Left ventricle myocardium inferior (tissue), 1 donor: ENCODE measurements around the gene G6PD. TPM values are rescaled to one million over a fixed set of nuclear protein-coding genes. Genes with fewer than 3 reads are reported as not detected.
A peak's percentile ranks its signal among the peaks of the same experiment; 100 is the strongest.
"Not testable (repeated sequence)": the region's sequence is repeated elsewhere in the genome, so short reads cannot be mapped to it uniquely, and the experiment has no call there.

Experiments used
- DNase-seq: peaks from one replicate; pipeline ENCODE4 v3.0.0-alpha.2; 2020
- H3K27ac ChIP-seq: fragments of 200-600 bp; replicated peaks from 2 replicates; pipeline ENCODE4 v1.8.0; 2021
- H3K27me3 ChIP-seq: fragments of 200-600 bp; 2 replicates; pipeline ENCODE4 v1.8.0; 2021; ENCODE audit warnings: low read depth
- H3K36me3 ChIP-seq: fragments of 200-600 bp; 2 replicates; pipeline ENCODE4 v1.8.0; 2021
- H3K4me1 ChIP-seq: fragments of 200-600 bp; 2 replicates; pipeline ENCODE4 v1.8.0; 2021
- H3K4me3 ChIP-seq: fragments of 200-600 bp; 2 replicates; pipeline ENCODE4 v1.8.0; 2021; ENCODE audit warnings: mild to moderate bottlenecking, moderate library complexity
- H3K9me3 ChIP-seq: fragments of 200-600 bp; replicated peaks from 2 replicates; pipeline ENCODE4 v1.8.0; 2021
- CTCF ChIP-seq: fragments of 200-600 bp; IDR thresholded peaks from 2 replicates; pipeline ENCODE4 v1.8.0; 2021; ENCODE audit warnings: antibody characterized with exemption, mild to moderate bottlenecking, borderline replicate concordance
- intact Hi-C: fragments of 100-400 bp; cut with micrococcal nuclease; formaldehyde crosslinking; loops from one replicate; pipeline ENCODE4 v1.11.0; 2022
- long read RNA-seq: library from polyadenylated mRNA; unstranded; transcript quantifications from one replicate; pipeline ENCODE4 v2.0.0, GENCODE V29; 2021
- total RNA-seq: library from RNA; stranded (reverse); fragmentation: NEBNext Ultra II Directional; extraction: Animal tissue kit (Norgen Biotek cat#: 25700); gene quantifications from one replicate; pipeline ENCODE4 v1.2.1, GENCODE V29; 2021
- donor health status: DM: no; HTN: yes; CAD: no; lungs with severe emphysema.

G6PD gene
- total RNA-seq: 10.9 TPM
- long read RNA-seq, partial matches to known transcripts: 0 of 7 reads
- long read RNA-seq, other reads (novel, unspliced or antisense): 3 of 7 reads

- Histone ChIP-seq H3K4me3 (peak within 1 kb of the TSS; percentile 78), H3K4me1 (peaks cover 38% of the 10 kb centered on the region), H3K36me3 (no peaks in the 10 kb centered on the region), H3K9me3 (no peaks in the 10 kb centered on the region), H3K27ac (peak within 1 kb of the TSS; percentile 95), H3K27me3 (no peaks in the 10 kb centered on the region)
- peak; percentile 74 for DNase-seq
- no peak for TF ChIP-seq CTCF
- intact Hi-C loops: no loop called here
These were observed at the start of gene G6PD for GRCh38 chrX:154546354-154547244. G6PD (minus strand) TSS chrX:154546846; CDS start chrX:154546155, 691 bp downstream.

- Histone ChIP-seq H3K27me3 (no peaks in the 10 kb centered on the region), H3K4me1 (no peaks in the 10 kb centered on the region), H3K9me3 (no peaks in the 10 kb centered on the region), H3K4me3 (no peak overlapping the region), H3K36me3 (no peaks in the 10 kb centered on the region), H3K27ac (no peak overlapping the region)
- no peak for TF ChIP-seq CTCF
- DNase-seq: no peak
- intact Hi-C loops: no loop called here
These were observed 49.1 kb upstream of the G6PD start for GRCh38 chrX:154595559-154596249.

- Histone ChIP-seq H3K9me3 (no peaks in the 10 kb centered on the region), H3K4me3 (no peak overlapping the region), H3K27ac (no peak overlapping the region), H3K4me1 (no peaks in the 10 kb centered on the region), H3K36me3 (no peaks in the 10 kb centered on the region), H3K27me3 (no peaks in the 10 kb centered on the region)
- intact Hi-C loops: no loop called here
- DNase-seq: no peak
- no peak for TF ChIP-seq CTCF
These were observed 47.8 kb upstream of the G6PD start for GRCh38 chrX:154594491-154594890.

- Histone ChIP-seq H3K27me3 (no peaks in the 10 kb centered on the region), H3K27ac (no peak overlapping the region), H3K36me3 (no peaks in the 10 kb centered on the region), H3K9me3 (no peaks in the 10 kb centered on the region), H3K4me1 (no peaks in the 10 kb centered on the region), H3K4me3 (no peak overlapping the region)
- intact Hi-C loops: no loop called here
- DNase-seq: no peak
- no peak for TF ChIP-seq CTCF
These were observed 46.6 kb upstream of the G6PD start for GRCh38 chrX:154593201-154593600.

- no peak for TF ChIP-seq CTCF
- Histone ChIP-seq H3K4me3 (no peak overlapping the region), H3K4me1 (no peaks in the 10 kb centered on the region), H3K9me3 (no peaks in the 10 kb centered on the region), H3K36me3 (no peaks in the 10 kb centered on the region), H3K27ac (no peak overlapping the region), H3K27me3 (no peaks in the 10 kb centered on the region)
- intact Hi-C loops: no loop called here
- DNase-seq: no peak
These were observed 45.9 kb upstream of the G6PD start for GRCh38 chrX:154592505-154592904.

- intact Hi-C loops, H3K36me3 ChIP-seq, H3K27ac ChIP-seq: not testable (repeated sequence)
These were observed 43.8 kb upstream of the G6PD start for GRCh38 chrX:154590415-154590814.

GRCh38 chrX:154584585-154585183, 38.0 kb upstream of the G6PD start, which contains the start of gene CTAG1A:
CTAG1A (plus strand) TSS chrX:154585133; CDS start chrX:154585207, 74 bp downstream.
- intact Hi-C loops, H3K27ac ChIP-seq, H3K36me3 ChIP-seq, H3K27me3 ChIP-seq, DNase-seq, H3K9me3 ChIP-seq, H3K4me1 ChIP-seq, H3K4me3 ChIP-seq: not testable (repeated sequence)

More at GRCh38 chrX:154590415-154590814, 43.8 kb upstream of the G6PD start:
- not testable (repeated sequence) for H3K4me1 ChIP-seq, H3K9me3 ChIP-seq, H3K4me3 ChIP-seq, DNase-seq, H3K27me3 ChIP-seq

- H3K4me1 ChIP-seq, DNase-seq, H3K9me3 ChIP-seq, H3K4me3 ChIP-seq, intact Hi-C loops, H3K36me3 ChIP-seq, H3K27ac ChIP-seq, H3K27me3 ChIP-seq: not testable (repeated sequence)
These were observed 36.3 kb upstream of the G6PD start for GRCh38 chrX:154582994-154583393.
